ENCODE data around the gene PRDX5. TPM values are rescaled to one million over a fixed set of nuclear protein-coding genes. Genes with fewer than 3 reads are reported as not detected.
A peak's percentile ranks its signal among the peaks of the same experiment; 100 is the strongest.
"Not testable (repeated sequence)": the region's sequence is repeated elsewhere in the genome, so short reads cannot be mapped to it uniquely, and the experiment has no call there.

The PRDX5 gene
- total RNA-seq, 4 donors from 2014 or later: 174 to 263 (median 238) TPM

DNA sequence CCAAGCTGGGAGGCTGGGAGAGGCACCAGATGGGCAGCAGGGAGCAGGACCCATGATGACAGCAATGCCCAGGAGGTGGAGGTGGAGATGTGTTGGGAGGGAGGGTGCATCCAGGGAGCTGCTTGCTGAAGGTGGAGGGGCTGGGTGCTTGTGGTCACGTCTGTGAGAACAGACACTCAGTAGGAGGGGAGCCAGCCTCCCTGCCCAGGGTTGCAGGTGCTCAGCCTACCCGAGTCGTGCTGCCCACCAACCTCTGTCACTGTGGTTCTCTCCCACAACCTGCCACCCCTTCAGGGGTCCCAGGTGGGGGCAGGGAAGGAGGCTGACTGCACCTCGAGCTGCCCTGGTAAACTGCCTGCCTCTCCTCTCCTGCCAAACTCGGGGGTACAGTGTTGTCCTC is 5.5 kb downstream of the PRDX5 start:
- no peak for DNase-seq (ENCODE audit: low spot score)
- no peak for ATAC-seq (ENCODE audit: low FRiP score)
- no peak for TF ChIP-seq CTCF (IDR thresholded peaks at IDR 0.05)

DNA sequence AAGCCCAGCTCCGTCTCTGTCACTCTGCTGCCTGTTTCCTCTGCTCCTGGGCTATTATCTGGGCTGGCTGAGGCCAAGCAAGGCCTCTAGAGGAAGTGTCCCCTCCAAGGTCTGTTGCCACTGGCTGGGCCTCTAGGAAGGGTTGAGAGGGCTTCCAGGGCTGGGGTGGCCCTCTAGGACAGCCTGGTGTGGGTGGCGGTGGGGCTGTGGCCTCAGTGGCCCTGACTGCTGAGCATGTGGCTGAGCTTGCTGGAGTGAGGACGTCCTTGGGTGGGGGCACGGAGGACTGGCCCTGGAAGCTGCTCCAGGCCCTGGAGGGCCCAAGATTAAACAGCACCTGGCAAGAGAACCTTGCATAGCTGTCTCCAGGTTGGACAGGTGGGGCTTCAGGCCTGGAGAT is 6.1 kb downstream of the PRDX5 start:
- ATAC-seq (ENCODE audit: low FRiP score); DNase-seq (ENCODE audit: low spot score): not testable (repeated sequence)

DNA sequence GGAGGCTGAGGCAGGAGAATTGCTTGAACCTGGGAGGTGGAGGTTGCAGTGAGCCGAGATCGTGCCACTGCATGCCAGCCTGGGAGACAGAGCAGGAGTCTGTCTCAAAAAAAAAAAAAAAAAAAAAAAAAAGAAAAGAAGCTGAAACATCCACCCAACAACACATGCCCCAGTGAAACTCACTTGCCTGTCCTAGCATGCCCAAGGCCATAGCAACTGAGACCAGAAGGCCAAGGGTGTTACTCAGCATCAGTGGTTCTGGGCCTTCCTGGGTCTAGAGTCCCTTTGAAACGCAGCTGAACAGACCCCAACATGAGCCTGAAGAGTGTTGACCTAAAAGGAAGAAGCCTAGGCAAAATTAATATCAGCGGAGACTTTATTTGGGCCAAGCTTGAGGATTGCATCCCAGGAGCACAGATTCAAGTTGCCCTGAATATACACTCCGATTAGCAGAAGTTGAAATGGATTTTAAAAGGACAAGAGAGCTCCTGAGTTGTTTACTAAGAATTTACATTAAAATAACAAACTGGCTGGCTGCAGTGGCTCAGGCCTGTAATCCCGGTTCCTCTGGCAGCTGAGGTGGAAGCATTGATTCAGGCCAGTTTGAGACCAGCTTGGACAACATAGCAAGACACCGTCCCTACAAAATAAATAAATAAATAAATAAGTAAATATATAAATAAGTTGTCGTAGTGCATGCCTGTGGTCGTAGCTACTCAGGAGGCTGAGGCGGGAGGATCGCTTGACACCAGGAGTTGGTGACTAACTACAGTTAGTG is 7.0 kb downstream of the PRDX5 start:
- TF ChIP-seq CTCF (IDR thresholded peaks at IDR 0.05): no peak
- ATAC-seq (ENCODE audit: low FRiP score): no peak
- DNase-seq (ENCODE audit: low spot score): no peak

DNA sequence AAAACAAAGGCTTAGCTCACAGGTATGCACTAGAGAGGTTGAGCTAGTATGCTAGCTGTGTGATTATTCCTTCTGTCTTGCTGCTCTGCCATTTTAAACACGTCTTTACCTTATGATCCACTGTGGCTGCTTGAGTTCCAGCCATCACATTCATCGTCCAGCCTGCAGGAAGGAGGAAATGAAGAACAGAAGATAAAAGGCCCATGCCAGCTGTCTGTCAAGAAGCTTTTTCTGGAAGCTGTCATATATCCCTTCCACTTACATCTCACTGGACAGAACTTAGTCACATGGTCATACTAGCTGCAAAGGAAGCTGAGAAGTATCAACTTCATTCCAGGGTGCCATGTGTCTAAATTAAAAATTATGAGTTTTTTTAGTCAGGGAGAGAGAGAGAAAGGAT is 9.5 kb downstream of the PRDX5 start:
- ATAC-seq (ENCODE audit: low FRiP score) (no peak), DNase-seq (ENCODE audit: low spot score) (no peak)
- no peak for TF ChIP-seq CTCF (IDR thresholded peaks at IDR 0.05)

DNA sequence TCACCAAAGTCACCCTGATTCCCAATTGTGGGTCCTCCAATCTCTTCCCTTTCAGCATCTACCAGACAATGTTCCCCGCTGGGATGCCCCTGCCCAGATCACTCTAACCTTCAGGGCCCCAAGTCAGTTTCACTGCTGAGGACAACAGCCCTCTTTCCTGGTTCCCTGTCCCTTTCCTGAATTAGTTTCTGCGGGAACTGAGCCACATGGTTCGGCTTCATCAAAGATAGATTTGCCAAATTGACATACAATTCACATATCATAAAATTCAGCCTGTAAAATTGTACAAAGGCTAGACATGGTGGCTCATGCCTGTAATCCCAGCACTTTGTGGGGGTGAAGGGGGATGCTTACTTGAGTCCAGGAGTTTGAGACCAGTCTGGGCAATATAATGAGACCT is 10.1 kb downstream of the PRDX5 start:
- TF ChIP-seq CTCF (IDR thresholded peaks at IDR 0.05): no peak
- DNase-seq (ENCODE audit: low spot score): no peak
- ATAC-seq (ENCODE audit: low FRiP score): no peak

- DNase-seq (ENCODE audit: low spot score) (no peak), ATAC-seq (ENCODE audit: low FRiP score) (no peak)
- TF ChIP-seq CTCF (IDR thresholded peaks at IDR 0.05): no peak
Measured at GRCh38 chr11:64330888-64331287, 13.0 kb downstream of the PRDX5 start.

DNA sequence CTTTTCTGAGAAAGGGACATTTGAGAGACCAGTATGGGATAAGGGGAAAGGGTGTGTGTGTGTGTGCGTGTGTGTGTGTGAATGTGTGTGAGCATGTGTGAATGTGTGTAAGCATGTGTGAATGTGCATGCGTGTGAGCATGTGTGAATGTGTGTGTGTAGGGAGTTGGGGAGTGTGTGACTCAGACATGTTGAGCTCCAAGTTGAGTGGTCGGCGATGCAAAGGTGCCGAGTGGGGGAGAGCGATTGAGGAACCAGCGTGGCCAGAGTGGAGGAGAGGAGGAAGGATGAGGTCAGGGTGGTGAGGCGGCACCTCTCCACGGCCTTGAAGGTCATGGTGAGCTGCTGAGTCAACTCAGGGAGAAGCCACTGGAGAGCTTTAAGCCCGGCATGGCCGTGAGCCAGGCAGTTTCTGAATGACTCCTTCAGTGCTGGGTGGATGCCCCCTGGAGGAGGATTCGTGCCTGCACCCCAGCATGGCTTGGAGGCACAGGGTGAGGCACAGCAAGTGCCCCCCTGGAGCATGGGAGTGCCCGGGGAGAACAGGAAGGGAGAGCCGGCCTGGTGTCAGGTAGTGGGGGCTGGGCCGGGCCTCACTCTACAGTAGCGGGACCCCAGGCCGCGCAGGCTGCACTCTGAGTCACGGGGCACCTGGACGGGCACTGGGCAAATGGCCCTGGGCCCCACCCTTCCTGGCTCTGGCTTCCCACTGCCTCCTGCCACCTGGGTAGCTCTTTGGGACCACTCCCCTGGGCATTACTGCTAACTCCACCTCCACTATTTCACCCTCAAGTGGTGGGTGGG is 13.8 kb downstream of the PRDX5 start:
- TF ChIP-seq CTCF (IDR thresholded peaks at IDR 0.05): peak in 1 of 3 donors; percentile 12
- ATAC-seq (ENCODE audit: low FRiP score) (peak; percentile 91), DNase-seq (ENCODE audit: low spot score) (peak; percentile 83)
